HEK293 (cell line): ENCODE measurements around the gene RELCH.

Experiments
- CTCF ChIA-PET: fragments of 350-600 bp; formaldehyde crosslinking; extraction: SDS; loops from one replicate; lab custom pipeline; 2021; ENCODE audit warnings: antibody characterized with exemption; lab: Yijun Ruan, JAX
- POLR2A ChIA-PET: fragments of 300-600 bp; formaldehyde crosslinking; extraction: SDS; loops from one replicate; lab custom pipeline; 2020; ENCODE audit warnings: antibody characterized with exemption, inconsistent platforms; lab: Yijun Ruan, JAX
- H3K27ac ChIP-seq: fragments of 200-500 bp; sonication (Bioruptor generic); 2 replicates; pipeline ENCODE4 v1.5.1; 2014; ENCODE audit warnings: low read depth, low read length, control low read depth, inconsistent platforms; ENCODE audit errors: extremely low read depth
- H3K36me3 ChIP-seq, 2 experiments: fragments of 200-500 bp in 1 of 2; sonication (Bioruptor generic) in 1 of 2; 1 replicate in 1 of 2; 2 replicates in 1 of 2; pipeline ENCODE4 v1.5.1; 2014 to 2017; ENCODE audit warnings: inconsistent platforms in 2 of 2, low read length in 2 of 2; ENCODE audit not compliant: control insufficient read depth in 2 of 2, insufficient read depth in 1 of 2
- H3K4me1 ChIP-seq: fragments of 200-500 bp; sonication (Bioruptor generic); 2 replicates; pipeline ENCODE4 v1.5.1; 2014; ENCODE audit warnings: mild to moderate bottlenecking, low read length, inconsistent platforms; ENCODE audit not compliant: control insufficient read depth, insufficient read depth
- H3K4me3 ChIP-seq: 2 replicates; pipeline ENCODE4 v1.5.1; 2011; ENCODE audit warnings: low read depth, mild to moderate bottlenecking, control low read depth, low read length, moderate library complexity
- H3K9me3 ChIP-seq: fragments of 200-500 bp; sonication (Bioruptor generic); 2 replicates; pipeline ENCODE4 v1.5.1; 2014; ENCODE audit warnings: low read depth, low read length, inconsistent platforms; ENCODE audit not compliant: control insufficient read depth, insufficient read depth
- IKZF3 ChIP-seq: fragments of 450-650 bp; IDR thresholded peaks from 2 replicates; pipeline ENCODE4 v1.5.0; 2018; ENCODE audit warnings: missing biosample characterization, mild to moderate bottlenecking, missing genetic modification characterization, moderate library complexity
- MYNN ChIP-seq: fragments of 450-650 bp; formaldehyde crosslinking; IDR thresholded peaks from 2 replicates; pipeline ENCODE4 v1.5.1; 2016; ENCODE audit warnings: missing biosample characterization, missing genetic modification characterization, borderline replicate concordance
- RBAK ChIP-seq: fragments of 450-650 bp; formaldehyde crosslinking; IDR thresholded peaks from 2 replicates; pipeline ENCODE4 v1.5.1; 2016; ENCODE audit warnings: missing biosample characterization, missing genetic modification characterization
- TRIM28 ChIP-seq: IDR thresholded peaks from 2 replicates; pipeline ENCODE4 v1.6.1; 2011; ENCODE audit warnings: low read length, control low read depth, borderline replicate concordance
- ZBTB8A ChIP-seq: fragments of 450-650 bp; formaldehyde crosslinking; IDR thresholded peaks from 2 replicates; pipeline ENCODE4 v1.5.1; 2016; ENCODE audit warnings: missing biosample characterization, missing genetic modification characterization
- ZFHX2 ChIP-seq: fragments of 450-650 bp; formaldehyde crosslinking; conservative IDR thresholded peaks from 2 replicates; pipeline ENCODE4 v1.5.1; 2016; ENCODE audit warnings: missing biosample characterization, missing genetic modification characterization
- ZFP3 ChIP-seq: fragments of 450-650 bp; formaldehyde crosslinking; IDR thresholded peaks from 2 replicates; pipeline ENCODE4 v1.5.1; 2016; ENCODE audit warnings: low read depth, missing biosample characterization, missing genetic modification characterization
- ZFP69B ChIP-seq: fragments of 450-650 bp; formaldehyde crosslinking; IDR thresholded peaks from 2 replicates; pipeline ENCODE4 v1.5.1; 2016; ENCODE audit warnings: missing biosample characterization, missing genetic modification characterization
- ZNF155 ChIP-seq: fragments of 450-650 bp; formaldehyde crosslinking; IDR thresholded peaks from 2 replicates; pipeline ENCODE4 v1.5.1; 2016; ENCODE audit warnings: missing biosample characterization, missing genetic modification characterization
- ZNF175 ChIP-seq: fragments of 450-650 bp; formaldehyde crosslinking; IDR thresholded peaks from 2 replicates; pipeline ENCODE4 v1.5.1; 2016; ENCODE audit warnings: missing biosample characterization, missing genetic modification characterization
- ZNF184 ChIP-seq: fragments of 450-650 bp; IDR thresholded peaks from 2 replicates; pipeline ENCODE4 v1.5.1; 2018; ENCODE audit warnings: missing biosample characterization, mild to moderate bottlenecking, missing genetic modification characterization
- ZNF2 ChIP-seq: fragments of 450-650 bp; formaldehyde crosslinking; IDR thresholded peaks from 2 replicates; pipeline ENCODE4 v1.5.1; 2016; ENCODE audit warnings: missing biosample characterization, missing genetic modification characterization
- ZNF24 ChIP-seq: fragments of 450-650 bp; formaldehyde crosslinking; IDR thresholded peaks from 2 replicates; pipeline ENCODE4 v1.5.1; 2016; ENCODE audit warnings: missing biosample characterization, missing genetic modification characterization
- ZNF366 ChIP-seq: fragments of 450-650 bp; formaldehyde crosslinking; conservative IDR thresholded peaks from 2 replicates; pipeline ENCODE4 v1.5.1; 2016; ENCODE audit warnings: missing biosample characterization, missing genetic modification characterization
- ZNF426 ChIP-seq: fragments of 450-650 bp; formaldehyde crosslinking; IDR thresholded peaks from 2 replicates; pipeline ENCODE4 v1.5.1; 2017; ENCODE audit warnings: missing biosample characterization, missing genetic modification characterization, mild to moderate bottlenecking, inconsistent platforms, moderate library complexity
- ZXDB ChIP-seq: fragments of 450-650 bp; formaldehyde crosslinking; IDR thresholded peaks from 2 replicates; pipeline ENCODE4 v1.5.1; 2016; ENCODE audit warnings: missing biosample characterization, missing genetic modification characterization
- TF ChIP-seq, protein P1 (sequence below): fragments of 450-650 bp; formaldehyde crosslinking; IDR thresholded peaks from 2 replicates; pipeline ENCODE4 v1.5.1; 2016; ENCODE audit warnings: missing biosample characterization, missing genetic modification characterization
- TF ChIP-seq, protein P2 (sequence below): fragments of 450-650 bp; formaldehyde crosslinking; IDR thresholded peaks from 2 replicates; pipeline ENCODE4; 2016; ENCODE audit warnings: missing biosample characterization, missing genetic modification characterization
- TF ChIP-seq, protein P3 (sequence below): fragments of 450-650 bp; formaldehyde crosslinking; IDR thresholded peaks from 2 replicates; pipeline ENCODE4 v1.5.1; 2016; ENCODE audit warnings: missing biosample characterization, missing genetic modification characterization
- TF ChIP-seq, protein P4 (sequence below): fragments of 450-650 bp; formaldehyde crosslinking; IDR thresholded peaks from 2 replicates; pipeline ENCODE4 v1.5.1; 2017; ENCODE audit warnings: missing biosample characterization, missing genetic modification characterization
- TF ChIP-seq, protein P5 (sequence below): fragments of 450-650 bp; formaldehyde crosslinking; IDR thresholded peaks from 2 replicates; pipeline ENCODE4 v1.5.0; 2017; ENCODE audit warnings: missing biosample characterization, missing genetic modification characterization, borderline replicate concordance
- TF ChIP-seq, protein P6 (sequence below): fragments of 450-650 bp; formaldehyde crosslinking; IDR thresholded peaks from 2 replicates; pipeline ENCODE4 v1.5.1; 2016; ENCODE audit warnings: missing biosample characterization, missing genetic modification characterization

RELCH gene

DNA sequence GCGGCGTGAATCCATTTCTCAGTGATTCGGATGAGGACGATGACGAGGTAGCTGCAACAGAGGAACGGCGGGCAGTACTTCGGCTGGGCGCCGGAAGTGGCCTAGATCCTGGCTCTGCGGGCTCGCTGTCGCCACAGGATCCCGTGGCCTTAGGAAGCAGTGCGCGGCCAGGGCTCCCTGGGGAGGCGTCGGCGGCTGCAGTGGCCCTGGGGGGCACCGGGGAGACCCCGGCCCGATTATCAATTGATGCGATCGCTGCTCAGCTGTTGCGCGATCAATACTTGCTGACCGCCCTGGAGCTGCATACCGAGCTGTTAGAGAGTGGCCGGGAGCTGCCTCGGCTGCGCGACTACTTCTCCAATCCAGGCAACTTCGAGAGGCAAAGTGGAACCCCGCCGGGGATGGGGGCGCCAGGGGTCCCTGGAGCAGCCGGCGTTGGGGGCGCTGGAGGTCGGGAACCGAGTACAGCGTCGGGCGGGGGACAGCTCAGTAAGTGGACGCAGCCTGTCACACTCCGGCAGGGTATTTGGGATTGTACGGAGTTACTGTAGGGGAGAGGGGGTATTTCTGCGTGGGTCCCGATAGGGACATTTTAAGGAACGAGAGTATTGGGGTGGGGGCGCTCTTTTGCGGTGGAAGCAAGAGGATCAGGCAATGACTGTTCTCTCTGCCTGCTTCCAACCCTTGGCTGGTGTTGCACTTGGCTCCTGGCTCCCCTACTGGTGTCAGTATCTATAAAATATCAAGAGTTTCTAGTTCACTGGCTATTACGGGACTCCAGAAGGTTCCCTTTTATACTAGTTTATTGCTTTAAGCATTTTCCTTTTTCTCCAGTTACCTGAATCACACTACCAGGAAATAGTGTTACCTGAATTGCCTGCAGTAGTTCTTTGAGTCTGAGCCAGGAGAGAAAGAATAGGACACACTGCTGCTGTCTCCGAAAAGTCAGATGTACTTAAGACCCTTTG, 772 bp downstream of the RELCH start (continued):
- TF ChIP-seq ZNF366 (tag by site-specific recombination): no peak
- TF ChIP-seq ZFP69B (tag by site-specific recombination): no peak
- no peak for TF ChIP-seq RBAK (tag by site-specific recombination)
- no peak for TF ChIP-seq ZFHX2 (tag by site-specific recombination)
- TF ChIP-seq, protein P1, sequence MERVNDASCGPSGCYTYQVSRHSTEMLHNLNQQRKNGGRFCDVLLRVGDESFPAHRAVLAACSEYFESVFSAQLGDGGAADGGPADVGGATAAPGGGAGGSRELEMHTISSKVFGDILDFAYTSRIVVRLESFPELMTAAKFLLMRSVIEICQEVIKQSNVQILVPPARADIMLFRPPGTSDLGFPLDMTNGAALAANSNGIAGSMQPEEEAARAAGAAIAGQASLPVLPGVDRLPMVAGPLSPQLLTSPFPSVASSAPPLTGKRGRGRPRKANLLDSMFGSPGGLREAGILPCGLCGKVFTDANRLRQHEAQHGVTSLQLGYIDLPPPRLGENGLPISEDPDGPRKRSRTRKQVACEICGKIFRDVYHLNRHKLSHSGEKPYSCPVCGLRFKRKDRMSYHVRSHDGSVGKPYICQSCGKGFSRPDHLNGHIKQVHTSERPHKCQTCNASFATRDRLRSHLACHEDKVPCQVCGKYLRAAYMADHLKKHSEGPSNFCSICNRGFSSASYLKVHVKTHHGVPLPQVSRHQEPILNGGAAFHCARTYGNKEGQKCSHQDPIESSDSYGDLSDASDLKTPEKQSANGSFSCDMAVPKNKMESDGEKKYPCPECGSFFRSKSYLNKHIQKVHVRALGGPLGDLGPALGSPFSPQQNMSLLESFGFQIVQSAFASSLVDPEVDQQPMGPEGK (tag by site-specific recombination): no peak
- TF ChIP-seq ZBTB8A: peak; percentile 50; the same call in 1 of the 2 replicates
- TF ChIP-seq ZNF24 (tag by site-specific recombination): no peak
- TF ChIP-seq, protein P2, sequence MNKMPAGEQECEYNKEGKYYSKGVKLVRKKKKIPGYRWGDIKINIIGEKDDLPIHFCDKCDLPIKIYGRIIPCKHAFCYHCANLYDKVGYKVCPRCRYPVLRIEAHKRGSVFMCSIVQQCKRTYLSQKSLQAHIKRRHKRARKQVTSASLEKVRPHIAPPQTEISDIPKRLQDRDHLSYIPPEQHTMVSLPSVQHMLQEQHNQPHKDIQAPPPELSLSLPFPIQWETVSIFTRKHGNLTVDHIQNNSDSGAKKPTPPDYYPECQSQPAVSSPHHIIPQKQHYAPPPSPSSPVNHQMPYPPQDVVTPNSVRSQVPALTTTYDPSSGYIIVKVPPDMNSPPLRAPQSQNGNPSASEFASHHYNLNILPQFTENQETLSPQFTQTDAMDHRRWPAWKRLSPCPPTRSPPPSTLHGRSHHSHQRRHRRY (tag by site-specific recombination): no peak
- no peak for TF ChIP-seq ZNF155 (tag by site-specific recombination)
- TF ChIP-seq IKZF3 (tag by site-specific recombination): no peak
- TF ChIP-seq, protein P3, sequence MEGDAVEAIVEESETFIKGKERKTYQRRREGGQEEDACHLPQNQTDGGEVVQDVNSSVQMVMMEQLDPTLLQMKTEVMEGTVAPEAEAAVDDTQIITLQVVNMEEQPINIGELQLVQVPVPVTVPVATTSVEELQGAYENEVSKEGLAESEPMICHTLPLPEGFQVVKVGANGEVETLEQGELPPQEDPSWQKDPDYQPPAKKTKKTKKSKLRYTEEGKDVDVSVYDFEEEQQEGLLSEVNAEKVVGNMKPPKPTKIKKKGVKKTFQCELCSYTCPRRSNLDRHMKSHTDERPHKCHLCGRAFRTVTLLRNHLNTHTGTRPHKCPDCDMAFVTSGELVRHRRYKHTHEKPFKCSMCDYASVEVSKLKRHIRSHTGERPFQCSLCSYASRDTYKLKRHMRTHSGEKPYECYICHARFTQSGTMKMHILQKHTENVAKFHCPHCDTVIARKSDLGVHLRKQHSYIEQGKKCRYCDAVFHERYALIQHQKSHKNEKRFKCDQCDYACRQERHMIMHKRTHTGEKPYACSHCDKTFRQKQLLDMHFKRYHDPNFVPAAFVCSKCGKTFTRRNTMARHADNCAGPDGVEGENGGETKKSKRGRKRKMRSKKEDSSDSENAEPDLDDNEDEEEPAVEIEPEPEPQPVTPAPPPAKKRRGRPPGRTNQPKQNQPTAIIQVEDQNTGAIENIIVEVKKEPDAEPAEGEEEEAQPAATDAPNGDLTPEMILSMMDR (tag by site-specific recombination): peak; percentile 96
- no peak for TF ChIP-seq ZNF175 (tag by site-specific recombination)
- no peak for TF ChIP-seq MYNN (tag by site-specific recombination)
- TF ChIP-seq, protein P4, sequence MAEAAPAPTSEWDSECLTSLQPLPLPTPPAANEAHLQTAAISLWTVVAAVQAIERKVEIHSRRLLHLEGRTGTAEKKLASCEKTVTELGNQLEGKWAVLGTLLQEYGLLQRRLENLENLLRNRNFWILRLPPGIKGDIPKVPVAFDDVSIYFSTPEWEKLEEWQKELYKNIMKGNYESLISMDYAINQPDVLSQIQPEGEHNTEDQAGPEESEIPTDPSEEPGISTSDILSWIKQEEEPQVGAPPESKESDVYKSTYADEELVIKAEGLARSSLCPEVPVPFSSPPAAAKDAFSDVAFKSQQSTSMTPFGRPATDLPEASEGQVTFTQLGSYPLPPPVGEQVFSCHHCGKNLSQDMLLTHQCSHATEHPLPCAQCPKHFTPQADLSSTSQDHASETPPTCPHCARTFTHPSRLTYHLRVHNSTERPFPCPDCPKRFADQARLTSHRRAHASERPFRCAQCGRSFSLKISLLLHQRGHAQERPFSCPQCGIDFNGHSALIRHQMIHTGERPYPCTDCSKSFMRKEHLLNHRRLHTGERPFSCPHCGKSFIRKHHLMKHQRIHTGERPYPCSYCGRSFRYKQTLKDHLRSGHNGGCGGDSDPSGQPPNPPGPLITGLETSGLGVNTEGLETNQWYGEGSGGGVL (tag by site-specific recombination): no peak
- no peak; the same call in 1 of the 2 replicates for TF ChIP-seq ZNF2 (tag by site-specific recombination)
- no peak for TF ChIP-seq ZNF426 (tag by site-specific recombination)
- no peak for TF ChIP-seq TRIM28
- TF ChIP-seq ZXDB: 0 out of 2 replicates have a peak, but pooled peaks have one; percentile 3

DNA sequence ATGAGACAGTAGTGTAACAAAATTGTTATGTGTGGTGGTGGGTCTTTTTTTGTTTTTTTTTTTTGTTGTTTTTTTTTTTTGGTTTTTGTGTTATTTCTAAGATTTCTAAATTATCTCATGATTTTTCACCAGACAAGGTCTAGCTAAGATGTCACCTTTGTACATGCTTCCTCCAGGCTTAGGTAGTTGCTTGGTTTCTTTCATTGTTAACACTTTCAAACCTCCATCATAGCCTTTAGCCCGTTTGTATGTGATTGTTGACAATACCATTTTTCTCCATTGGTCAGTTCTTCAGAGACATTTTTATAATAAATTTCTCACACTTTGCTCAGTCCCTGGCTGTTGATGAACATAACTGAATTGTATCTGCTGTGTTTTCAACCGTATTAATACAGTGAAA, 2.2 kb downstream of the RELCH start:
- Histone ChIP-seq H3K4me3 (peak overlapping the region; percentile 100), H3K27ac (no peak overlapping the region), H3K4me1 (peaks cover 7% of the 10 kb centered on the region), H3K9me3 (no peaks in the 10 kb centered on the region), H3K36me3 (no peaks in the 10 kb centered on the region; a peak in 1 of 3 replicates)
- CTCF ChIA-PET: interaction anchor here (0.7 to 1.1 kb wide), 2 partner anchors 11 to 556 kb away, joined by 4 read pairs; no protein-coding TSS in a partner anchor
- POLR2A ChIA-PET: interaction anchor here (0.6 kb wide), 1 partner anchor 21 kb away, joined by 6 read pairs; no protein-coding TSS in a partner anchor
- TF ChIP-seq, protein P3 (tag by site-specific recombination): no peak
- TF ChIP-seq, protein P5, sequence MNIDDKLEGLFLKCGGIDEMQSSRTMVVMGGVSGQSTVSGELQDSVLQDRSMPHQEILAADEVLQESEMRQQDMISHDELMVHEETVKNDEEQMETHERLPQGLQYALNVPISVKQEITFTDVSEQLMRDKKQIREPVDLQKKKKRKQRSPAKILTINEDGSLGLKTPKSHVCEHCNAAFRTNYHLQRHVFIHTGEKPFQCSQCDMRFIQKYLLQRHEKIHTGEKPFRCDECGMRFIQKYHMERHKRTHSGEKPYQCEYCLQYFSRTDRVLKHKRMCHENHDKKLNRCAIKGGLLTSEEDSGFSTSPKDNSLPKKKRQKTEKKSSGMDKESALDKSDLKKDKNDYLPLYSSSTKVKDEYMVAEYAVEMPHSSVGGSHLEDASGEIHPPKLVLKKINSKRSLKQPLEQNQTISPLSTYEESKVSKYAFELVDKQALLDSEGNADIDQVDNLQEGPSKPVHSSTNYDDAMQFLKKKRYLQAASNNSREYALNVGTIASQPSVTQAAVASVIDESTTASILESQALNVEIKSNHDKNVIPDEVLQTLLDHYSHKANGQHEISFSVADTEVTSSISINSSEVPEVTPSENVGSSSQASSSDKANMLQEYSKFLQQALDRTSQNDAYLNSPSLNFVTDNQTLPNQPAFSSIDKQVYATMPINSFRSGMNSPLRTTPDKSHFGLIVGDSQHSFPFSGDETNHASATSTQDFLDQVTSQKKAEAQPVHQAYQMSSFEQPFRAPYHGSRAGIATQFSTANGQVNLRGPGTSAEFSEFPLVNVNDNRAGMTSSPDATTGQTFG (tag by site-specific recombination): no peak
- TF ChIP-seq, protein P6, sequence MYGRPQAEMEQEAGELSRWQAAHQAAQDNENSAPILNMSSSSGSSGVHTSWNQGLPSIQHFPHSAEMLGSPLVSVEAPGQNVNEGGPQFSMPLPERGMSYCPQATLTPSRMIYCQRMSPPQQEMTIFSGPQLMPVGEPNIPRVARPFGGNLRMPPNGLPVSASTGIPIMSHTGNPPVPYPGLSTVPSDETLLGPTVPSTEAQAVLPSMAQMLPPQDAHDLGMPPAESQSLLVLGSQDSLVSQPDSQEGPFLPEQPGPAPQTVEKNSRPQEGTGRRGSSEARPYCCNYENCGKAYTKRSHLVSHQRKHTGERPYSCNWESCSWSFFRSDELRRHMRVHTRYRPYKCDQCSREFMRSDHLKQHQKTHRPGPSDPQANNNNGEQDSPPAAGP (tag by site-specific recombination): no peak
- no peak for TF ChIP-seq IKZF3 (tag by site-specific recombination)
- TF ChIP-seq ZFP3 (tag by site-specific recombination): no peak
- TF ChIP-seq ZNF184 (tag by site-specific recombination): no peak
